Neural crest cell (in vitro differentiated cells): ENCODE measurements around the gene PRR15L. TPM values are rescaled to one million over a fixed set of nuclear protein-coding genes. Genes with fewer than 3 reads are reported as not detected.

Experiments used
- DNase-seq: peaks from one replicate; pipeline ENCODE4 v3.0.0; 2021; ENCODE audit warnings: low read depth, mixed read lengths, low spot score
- H3K27ac Mint-ChIP-seq: one replicate; pipeline ENCODE4 v1.8.0; 2021; ENCODE audit warnings: mild to moderate bottlenecking, mixed read lengths; ENCODE audit not compliant: unreplicated experiment
- H3K27me3 Mint-ChIP-seq: 2 replicates; pipeline ENCODE4 v1.8.0; 2021; ENCODE audit warnings: low read depth, mild to moderate bottlenecking, mixed read lengths
- H3K36me3 Mint-ChIP-seq: 2 replicates; pipeline ENCODE4 v1.8.0; 2021; ENCODE audit warnings: low read depth, mild to moderate bottlenecking, mixed read lengths
- H3K4me1 Mint-ChIP-seq: 2 replicates; pipeline ENCODE4 v1.8.0; 2021; ENCODE audit warnings: mixed read lengths
- H3K4me3 Mint-ChIP-seq: one replicate; pipeline ENCODE4 v1.8.0; 2021; ENCODE audit warnings: mild to moderate bottlenecking, mixed read lengths
- H3K9me3 Mint-ChIP-seq: 2 replicates; pipeline ENCODE4 v1.8.0; 2021; ENCODE audit warnings: mixed read lengths
- total RNA-seq: library from RNA; stranded (reverse); gene quantifications from 2 replicates; pipeline ENCODE4 v1.2.1, GENCODE V29; 2021
- TF ChIP-seq, protein P1 (sequence below): fragments of 200-600 bp; sonication (generic); conservative IDR thresholded peaks from 2 replicates; pipeline ENCODE4 v1.5.0; 2021; ENCODE audit warnings: antibody characterized with exemption, mild to moderate bottlenecking

Gene PRR15L
- total RNA-seq, 1 donor from 2014 or later: not detected

DNA sequence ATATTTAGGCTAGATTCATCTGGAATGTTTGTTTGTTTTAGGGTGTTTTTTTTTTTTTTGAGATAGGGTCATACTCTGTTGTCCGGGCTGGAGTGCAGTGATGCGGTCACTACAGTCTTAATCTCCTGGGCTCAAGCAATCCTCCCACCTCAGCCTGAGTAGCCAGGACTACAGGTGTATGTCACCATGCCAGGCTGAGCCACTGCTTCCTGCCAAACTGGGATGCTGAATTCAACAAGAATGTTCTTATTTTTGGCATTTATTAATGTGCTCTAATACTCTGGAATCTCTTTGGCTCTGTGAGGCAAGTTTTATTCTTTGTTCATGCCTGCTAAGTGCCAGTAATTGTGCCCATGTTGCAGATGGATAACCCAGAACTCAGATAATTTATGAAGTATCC, 40.1 kb downstream of the PRR15L start:
- H3K4me1 Mint-ChIP-seq: no peaks in the 10 kb centered on the region
- TF ChIP-seq, protein P1, sequence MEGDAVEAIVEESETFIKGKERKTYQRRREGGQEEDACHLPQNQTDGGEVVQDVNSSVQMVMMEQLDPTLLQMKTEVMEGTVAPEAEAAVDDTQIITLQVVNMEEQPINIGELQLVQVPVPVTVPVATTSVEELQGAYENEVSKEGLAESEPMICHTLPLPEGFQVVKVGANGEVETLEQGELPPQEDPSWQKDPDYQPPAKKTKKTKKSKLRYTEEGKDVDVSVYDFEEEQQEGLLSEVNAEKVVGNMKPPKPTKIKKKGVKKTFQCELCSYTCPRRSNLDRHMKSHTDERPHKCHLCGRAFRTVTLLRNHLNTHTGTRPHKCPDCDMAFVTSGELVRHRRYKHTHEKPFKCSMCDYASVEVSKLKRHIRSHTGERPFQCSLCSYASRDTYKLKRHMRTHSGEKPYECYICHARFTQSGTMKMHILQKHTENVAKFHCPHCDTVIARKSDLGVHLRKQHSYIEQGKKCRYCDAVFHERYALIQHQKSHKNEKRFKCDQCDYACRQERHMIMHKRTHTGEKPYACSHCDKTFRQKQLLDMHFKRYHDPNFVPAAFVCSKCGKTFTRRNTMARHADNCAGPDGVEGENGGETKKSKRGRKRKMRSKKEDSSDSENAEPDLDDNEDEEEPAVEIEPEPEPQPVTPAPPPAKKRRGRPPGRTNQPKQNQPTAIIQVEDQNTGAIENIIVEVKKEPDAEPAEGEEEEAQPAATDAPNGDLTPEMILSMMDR: no peak

DNA sequence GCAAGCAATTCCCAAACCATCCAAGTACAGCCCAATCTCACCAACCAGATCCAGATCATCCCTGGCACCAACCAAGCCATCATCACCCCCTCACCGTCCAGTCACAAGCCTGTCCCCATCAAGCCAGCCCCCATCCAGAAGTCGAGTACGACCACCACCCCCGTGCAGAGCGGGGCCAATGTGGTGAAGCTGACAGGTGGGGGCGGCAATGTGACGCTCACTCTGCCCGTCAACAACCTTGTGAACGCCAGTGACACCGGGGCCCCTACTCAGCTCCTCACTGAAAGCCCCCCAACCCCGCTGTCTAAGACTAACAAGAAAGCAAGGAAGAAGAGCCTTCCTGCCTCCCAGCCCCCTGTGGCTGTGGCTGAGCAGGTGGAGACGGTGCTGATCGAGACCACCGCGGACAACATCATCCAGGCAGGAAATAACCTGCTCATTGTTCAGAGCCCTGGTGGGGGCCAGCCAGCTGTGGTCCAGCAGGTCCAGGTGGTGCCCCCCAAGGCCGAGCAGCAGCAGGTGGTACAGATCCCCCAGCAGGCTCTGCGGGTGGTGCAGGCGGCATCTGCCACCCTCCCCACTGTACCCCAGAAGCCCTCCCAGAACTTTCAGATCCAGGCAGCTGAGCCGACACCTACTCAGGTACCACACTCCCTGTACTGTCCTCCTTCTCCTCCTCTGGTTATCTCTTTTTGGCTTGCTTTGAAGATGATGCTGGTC, 41.0 kb downstream of the PRR15L start:
- no peak overlapping the region for H3K4me3 Mint-ChIP-seq
- no peaks in the 10 kb centered on the region for H3K4me1 Mint-ChIP-seq
- no peaks in the 10 kb centered on the region for H3K27me3 Mint-ChIP-seq
- TF ChIP-seq, protein P1: no peak
- H3K36me3 Mint-ChIP-seq: peaks cover 6% of the 10 kb centered on the region
- H3K27ac Mint-ChIP-seq: no peak overlapping the region
- H3K9me3 Mint-ChIP-seq: no peaks in the 10 kb centered on the region
- no peak for DNase-seq

More for the DNA sequence above, 40.1 kb downstream of the PRR15L start:
- no peak overlapping the region for H3K27ac Mint-ChIP-seq
- H3K9me3 Mint-ChIP-seq: no peaks in the 10 kb centered on the region
- DNase-seq: no peak
- H3K36me3 Mint-ChIP-seq: peaks cover 6% of the 10 kb centered on the region
- H3K27me3 Mint-ChIP-seq: no peaks in the 10 kb centered on the region
- H3K4me3 Mint-ChIP-seq: no peak overlapping the region

GRCh38 chr17:47915776-47916398, 41.8 kb downstream of the PRR15L start:
- no peaks in the 10 kb centered on the region for H3K9me3 Mint-ChIP-seq
- no peak for DNase-seq
- no peak overlapping the region for H3K27ac Mint-ChIP-seq
- no peaks in the 10 kb centered on the region for H3K4me1 Mint-ChIP-seq
- H3K4me3 Mint-ChIP-seq: no peak overlapping the region
- TF ChIP-seq, protein P1: no peak
- peaks cover 5% of the 10 kb centered on the region for H3K36me3 Mint-ChIP-seq
- H3K27me3 Mint-ChIP-seq: no peaks in the 10 kb centered on the region

- Mint-ChIP-seq H3K27ac (no peak overlapping the region), H3K4me3 (no peak overlapping the region), H3K36me3 (peaks cover under 1% of the 10 kb centered on the region), H3K27me3 (no peaks in the 10 kb centered on the region), H3K9me3 (no peaks in the 10 kb centered on the region), H3K4me1 (no peaks in the 10 kb centered on the region)
- DNase-seq: no peak
- TF ChIP-seq, protein P1: no peak
Measured at GRCh38 chr17:47914306-47914948, 43.3 kb downstream of the PRR15L start.

GRCh38 chr17:47913050-47913449, 44.6 kb downstream of the PRR15L start:
- Mint-ChIP-seq H3K4me1 (no peaks in the 10 kb centered on the region), H3K9me3 (no peaks in the 10 kb centered on the region), H3K36me3 (no peaks in the 10 kb centered on the region), H3K4me3 (no peak overlapping the region), H3K27me3 (no peaks in the 10 kb centered on the region), H3K27ac (no peak overlapping the region)
- DNase-seq: no peak
- TF ChIP-seq, protein P1: no peak
